ENCODE measurements around the gene RAX2.

DNA sequence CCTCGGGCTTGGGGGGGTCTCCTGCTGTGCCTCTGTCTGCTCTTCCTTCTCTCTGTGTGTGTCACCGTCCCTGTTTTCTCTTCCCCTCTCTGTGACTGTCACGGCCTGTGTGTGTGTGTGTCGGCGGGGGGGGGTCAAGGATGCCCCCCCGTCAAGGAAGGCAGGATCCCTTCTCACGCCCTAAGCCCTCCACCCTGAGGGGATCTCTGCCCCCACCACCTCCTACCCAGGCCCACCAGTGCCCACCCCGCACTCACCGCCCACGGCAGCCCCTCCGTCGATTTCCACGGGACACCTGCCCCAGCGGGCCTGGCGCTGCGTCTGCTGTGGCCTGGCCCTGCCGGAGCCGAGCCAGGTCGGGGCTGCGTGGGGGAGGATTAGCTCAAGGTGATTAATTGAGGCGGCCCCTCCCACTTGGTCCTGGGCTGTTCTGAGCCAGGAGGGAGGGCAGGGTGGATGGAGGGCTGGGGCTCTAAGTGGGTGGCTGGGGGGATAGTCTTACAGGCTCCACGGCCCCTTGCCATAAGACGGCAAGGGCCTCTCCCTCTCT lies at the start of gene RAX2:
- TF ChIP-seq GATA3 (IDR thresholded peaks at IDR 0.05; ENCODE audit: low read depth, low read length) (no peak), GATA2 (IDR thresholded peaks at IDR 0.05; ENCODE audit: low read depth, low read length) (no peak)

Data from SH-SY5Y (cell line).